Lower leg skin (tissue), 4 donors: ENCODE measurements around the gene AFG3L2. TPM values are rescaled to one million over a fixed set of nuclear protein-coding genes. Genes with fewer than 3 reads are reported as not detected.

Experiments used
- DNase-seq, 2 donors: peaks; one replicate each; pipeline ENCODE4 v3.0.0-alpha.2; 2019; ENCODE audit warnings: low spot score in 2 of 2
- H3K4me3 ChIP-seq: fragments of 200-600 bp; sonication (generic); 2 replicates; pipeline ENCODE4 v1.5.1; 2017; ENCODE audit warnings: mild to moderate bottlenecking, low read depth; ENCODE audit not compliant: poor library complexity, severe bottlenecking
- POLR2A ChIP-seq, 2 donors: fragments of 450-650 bp; IDR thresholded peaks; one replicate each; pipeline ENCODE4 v1.6.1; 2016 to 2017; ENCODE audit warnings: antibody characterized with exemption in 2 of 2, mild to moderate bottlenecking in 1 of 2, moderate library complexity in 1 of 2
- WGBS, 2 donors: methylation state at CpG; one replicate each; pipeline ENCODE4 v1.1.5; 2018; 5-methylcytosine and 5-hydroxymethylcytosine counted together
- intact Hi-C: fragments of 100-400 bp; cut with DNase I; formaldehyde crosslinking; loops from one replicate; pipeline ENCODE4 v1.15.0; 2023; ENCODE audit warnings: low total_unique reads
- total RNA-seq, 4 donors: library from RNA; depleted of rRNA; stranded (reverse); fragments of >200 nt; gene quantifications; one replicate each; pipeline ENCODE4 v1.1.0, GENCODE V29; 2016
- TF ChIP-seq, protein P1 (sequence below), 3 donors: fragments of 450-650 bp; IDR thresholded peaks; one replicate each; pipeline ENCODE4 v1.5.1; 2016; ENCODE audit warnings: antibody characterized with exemption in 3 of 3, mild to moderate bottlenecking in 3 of 3, moderate library complexity in 2 of 3

The AFG3L2 gene
- total RNA-seq, 4 donors from 2014 or later, result 57.5 to 67.9 (median 60.1) TPM

DNA sequence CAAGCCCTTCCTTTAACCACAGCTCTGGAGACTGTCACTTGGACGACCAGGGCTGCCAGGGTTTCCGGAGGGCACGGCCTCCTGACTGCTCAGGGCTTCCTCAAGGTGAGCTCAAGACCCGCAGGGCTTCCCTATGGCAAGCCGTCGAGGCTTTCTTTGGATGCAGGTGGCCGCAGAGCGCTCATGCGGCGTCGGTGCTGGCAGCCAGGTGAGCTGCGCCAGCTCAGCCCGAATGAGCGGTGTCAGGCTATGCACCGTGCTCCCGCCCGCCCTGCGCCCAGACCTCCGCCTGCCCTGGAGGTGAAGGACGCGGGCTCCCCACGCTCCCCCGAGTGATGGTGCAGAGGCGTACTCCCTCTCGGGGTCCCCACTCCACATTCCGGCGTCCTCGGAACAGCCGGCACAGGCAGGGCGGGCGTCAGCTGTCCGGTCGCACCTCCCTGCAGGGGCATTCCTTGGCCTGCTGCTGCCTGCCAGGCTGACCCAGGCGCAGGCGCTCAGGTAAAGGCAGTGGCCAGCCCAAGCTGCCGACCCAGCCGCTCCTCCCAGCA is 89.8 kb downstream of the AFG3L2 start:
- DNase-seq, result no peak

DNA sequence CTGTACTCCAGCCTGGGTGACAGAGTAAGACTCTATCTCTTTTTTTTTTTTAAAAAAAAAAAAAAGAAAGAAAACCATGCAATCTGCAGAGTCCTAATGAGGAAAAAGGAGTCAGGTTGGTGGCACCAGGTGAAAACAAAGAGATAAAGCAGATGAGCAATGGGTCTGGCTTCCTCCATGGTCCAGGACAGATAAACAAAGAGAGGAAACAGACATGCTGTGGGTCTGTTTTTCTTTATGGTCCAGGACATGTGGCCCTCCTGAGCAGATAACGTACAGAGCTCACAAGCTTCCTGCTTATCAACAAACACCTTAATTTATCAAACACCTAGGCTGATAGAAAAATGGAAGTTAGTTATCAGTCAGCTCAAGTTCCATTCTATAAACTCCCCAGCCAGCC is 93.4 kb downstream of the AFG3L2 start:
- H3K4me3 ChIP-seq, result no peak overlapping the region
- TF ChIP-seq, protein P1, sequence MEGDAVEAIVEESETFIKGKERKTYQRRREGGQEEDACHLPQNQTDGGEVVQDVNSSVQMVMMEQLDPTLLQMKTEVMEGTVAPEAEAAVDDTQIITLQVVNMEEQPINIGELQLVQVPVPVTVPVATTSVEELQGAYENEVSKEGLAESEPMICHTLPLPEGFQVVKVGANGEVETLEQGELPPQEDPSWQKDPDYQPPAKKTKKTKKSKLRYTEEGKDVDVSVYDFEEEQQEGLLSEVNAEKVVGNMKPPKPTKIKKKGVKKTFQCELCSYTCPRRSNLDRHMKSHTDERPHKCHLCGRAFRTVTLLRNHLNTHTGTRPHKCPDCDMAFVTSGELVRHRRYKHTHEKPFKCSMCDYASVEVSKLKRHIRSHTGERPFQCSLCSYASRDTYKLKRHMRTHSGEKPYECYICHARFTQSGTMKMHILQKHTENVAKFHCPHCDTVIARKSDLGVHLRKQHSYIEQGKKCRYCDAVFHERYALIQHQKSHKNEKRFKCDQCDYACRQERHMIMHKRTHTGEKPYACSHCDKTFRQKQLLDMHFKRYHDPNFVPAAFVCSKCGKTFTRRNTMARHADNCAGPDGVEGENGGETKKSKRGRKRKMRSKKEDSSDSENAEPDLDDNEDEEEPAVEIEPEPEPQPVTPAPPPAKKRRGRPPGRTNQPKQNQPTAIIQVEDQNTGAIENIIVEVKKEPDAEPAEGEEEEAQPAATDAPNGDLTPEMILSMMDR (IDR thresholded peaks at IDR 0.05), result no peak
- TF ChIP-seq POLR2A (IDR thresholded peaks at IDR 0.05), result no peak
- intact Hi-C loops, result loop anchor here (5.0 kb wide), 1 partner anchor 914 kb away; no protein-coding TSS in a partner anchor
- WGBS, 2 donors, result 72 to 96% methylated on average over 1 of the region's 1 CpG
- DNase-seq, result no peak

More for the DNA sequence above, 89.8 kb downstream of the AFG3L2 start:
- WGBS, 2 donors, result 28 to 46% methylated on average over 4 to 28 of the region's 37 CpGs
- H3K4me3 ChIP-seq, result no peak overlapping the region
- no peak for TF ChIP-seq POLR2A (IDR thresholded peaks at IDR 0.05)
- TF ChIP-seq, protein P1 (IDR thresholded peaks at IDR 0.05), result no peak
- intact Hi-C loops, result no loop called here

DNA sequence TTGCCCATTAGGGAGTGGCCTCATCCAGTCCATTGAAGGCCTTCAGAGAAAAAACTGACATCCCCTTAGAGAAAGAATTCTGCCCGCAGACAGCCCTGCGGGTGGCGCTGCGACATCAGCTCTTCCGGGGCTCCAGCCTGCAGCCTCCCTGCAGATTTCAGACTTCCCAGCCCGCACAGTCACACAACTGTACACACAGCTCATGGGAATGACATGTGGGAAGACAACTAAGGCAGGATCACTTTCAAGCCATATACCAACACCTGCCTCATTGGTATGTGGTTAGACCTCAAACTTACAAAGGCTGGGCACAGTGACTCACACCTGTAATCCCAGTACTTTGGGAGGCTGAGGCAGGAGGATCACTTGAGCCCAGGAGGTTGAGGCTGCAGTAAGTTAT is 93.8 kb downstream of the AFG3L2 start:
- H3K4me3 ChIP-seq, result no peak overlapping the region
- no peak for DNase-seq
- intact Hi-C loops, result loop anchor here (5.0 kb wide), 1 partner anchor 914 kb away; no protein-coding TSS in a partner anchor
- TF ChIP-seq POLR2A (IDR thresholded peaks at IDR 0.05), result no peak
- TF ChIP-seq, protein P1 (IDR thresholded peaks at IDR 0.05), result no peak
- 72 to 80% methylated on average over 6 of the region's 6 CpGs for WGBS, 2 donors

DNA sequence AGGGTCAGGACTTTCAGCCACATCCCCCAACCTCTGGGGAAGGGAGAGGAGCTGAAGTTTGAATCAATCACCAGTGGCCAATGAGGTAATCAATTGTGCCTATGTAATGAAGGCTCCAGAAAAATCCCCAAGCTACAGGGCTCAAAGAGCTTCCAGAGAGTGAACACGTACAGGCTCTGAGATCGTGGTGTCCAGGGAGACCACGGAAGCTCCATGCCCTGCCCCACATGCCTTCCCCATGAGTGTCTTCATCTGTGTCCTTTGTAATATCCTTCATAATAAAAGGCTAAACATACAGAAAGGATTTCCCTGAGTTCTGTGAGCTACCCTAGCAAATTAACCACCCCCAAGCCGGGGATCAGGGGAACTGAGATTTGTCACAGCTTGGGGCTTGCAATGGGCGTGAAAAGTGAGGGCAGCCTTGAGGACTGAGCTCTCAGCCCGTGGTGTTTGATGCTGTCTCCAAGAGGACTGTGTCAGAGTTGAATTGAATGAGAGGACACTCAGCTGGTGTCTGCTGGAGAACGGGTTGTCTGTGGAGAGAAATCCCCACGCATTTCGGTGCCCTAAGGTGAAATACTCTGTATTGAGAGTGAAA is 94.5 kb downstream of the AFG3L2 start:
- intact Hi-C loops, result loop anchor here (5.0 kb wide), 1 partner anchor 915 kb away; no protein-coding TSS in a partner anchor
- no peak for DNase-seq
- TF ChIP-seq, protein P1 (IDR thresholded peaks at IDR 0.05), result no peak
- no peak for TF ChIP-seq POLR2A (IDR thresholded peaks at IDR 0.05)
- 75 to 76% methylated on average over 9 of the region's 9 CpGs for WGBS, 2 donors
- no peak overlapping the region for H3K4me3 ChIP-seq

DNA sequence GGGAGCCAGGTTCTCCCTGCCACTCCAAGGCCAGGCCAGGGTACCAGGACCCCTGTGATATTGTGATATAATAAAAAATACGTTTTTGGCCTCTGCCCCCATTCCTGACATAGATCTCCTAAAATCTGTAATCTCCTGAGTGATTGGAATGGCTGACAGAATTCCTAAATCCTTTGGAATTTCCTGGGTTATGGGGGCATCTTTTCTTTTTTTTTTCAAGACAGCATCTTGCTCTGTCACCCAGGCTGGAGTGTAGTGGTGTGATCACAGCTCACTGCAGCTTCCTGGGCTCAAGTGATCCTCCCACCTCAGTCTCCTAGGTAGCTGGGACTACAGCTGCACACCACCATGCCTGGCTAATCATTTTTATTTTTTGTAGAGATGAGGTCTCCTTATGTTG is 95.2 kb downstream of the AFG3L2 start:
- intact Hi-C loops, result loop anchor here (5.0 kb wide), 1 partner anchor 915 kb away; no protein-coding TSS in a partner anchor
- WGBS, 2 donors, result 71 to 80% methylated on average over 1 of the region's 1 CpG
- no peak overlapping the region for H3K4me3 ChIP-seq
- DNase-seq, result no peak
- TF ChIP-seq, protein P1 (IDR thresholded peaks at IDR 0.05), result no peak
- no peak for TF ChIP-seq POLR2A (IDR thresholded peaks at IDR 0.05)
